ENCODE data around the gene WDR13. TPM values are rescaled to one million over a fixed set of nuclear protein-coding genes. Genes with fewer than 3 reads are reported as not detected.

The WDR13 gene
- total RNA-seq, 4 donors from 2014 or later = 50.5 to 86.6 (median 68.5) TPM

- intact Hi-C loops (cut with DNase I) = no loop called here
- peak overlapping the region; percentile 38 to 64 (median 50) for H3K27ac ChIP-seq
- 60% methylated on average over 1 of the region's 3 CpGs; no CpG with 5 or more reads in 1 of the 2 donors for WGBS, 2 donors
- peaks cover 3 to 54% (median 11%) of the 10 kb centered on the region in 3 donors for H3K4me1 ChIP-seq
- TF ChIP-seq POLR2A (IDR thresholded peaks at IDR 0.05) (no peak), CTCF (IDR thresholded peaks at IDR 0.05) (no peak)
- H3K4me3 ChIP-seq = no peak overlapping the region
- no peaks in the 10 kb centered on the region for H3K9me3 ChIP-seq
- H3K27me3 ChIP-seq = no peaks in the 10 kb centered on the region
- peaks cover 0 to 47% (median 12%) of the 10 kb centered on the region in 3 donors for H3K36me3 ChIP-seq
- no peak for DNase-seq
These were observed 18.0 kb upstream of the WDR13 start for GRCh38 chrX:48579259-48579658.

GRCh38 chrX:48580662-48581061 is 16.6 kb upstream of the WDR13 start:
- Histone ChIP-seq H3K9me3 (no peaks in the 10 kb centered on the region), H3K27ac (peak overlapping the region; percentile 30 to 64 (median 48)), H3K36me3 (peaks cover 0 to 41% (median 8%) of the 10 kb centered on the region in 3 donors), H3K27me3 (no peaks in the 10 kb centered on the region), H3K4me3 (no peak overlapping the region), H3K4me1 (peaks cover 3 to 46% (median 9%) of the 10 kb centered on the region in 3 donors)
- TF ChIP-seq POLR2A (IDR thresholded peaks at IDR 0.05) (no peak), CTCF (IDR thresholded peaks at IDR 0.05) (no peak)
- intact Hi-C loops (cut with DNase I) = no loop called here
- no peak for DNase-seq
- no CpG with 5 or more reads among the region's 1 CpG for WGBS, 2 donors

- DNase-seq = no peak
- 29 to 52% methylated on average over 2 of the region's 2 CpGs for WGBS, 2 donors
- Histone ChIP-seq H3K9me3 (no peaks in the 10 kb centered on the region), H3K4me3 (no peak overlapping the region), H3K27ac (no peak overlapping the region), H3K36me3 (peaks cover 0 to under 1% (median 0%) of the 10 kb centered on the region in 3 donors), H3K27me3 (no peaks in the 10 kb centered on the region), H3K4me1 (peaks cover 0 to 7% (median 0%) of the 10 kb centered on the region in 3 donors)
- no peak for TF ChIP-seq POLR2A (IDR thresholded peaks at IDR 0.05)
- no peak for TF ChIP-seq CTCF (IDR thresholded peaks at IDR 0.05)
- intact Hi-C loops (cut with DNase I) = no loop called here
These were observed 12.6 kb upstream of the WDR13 start for GRCh38 chrX:48584698-48585097.

GRCh38 chrX:48589482-48590162 is 7.7 kb upstream of the WDR13 start:
- TF ChIP-seq POLR2A (IDR thresholded peaks at IDR 0.05) (no peak), CTCF (IDR thresholded peaks at IDR 0.05) (no peak)
- Histone ChIP-seq H3K36me3 (no peaks in the 10 kb centered on the region), H3K27me3 (no peaks in the 10 kb centered on the region), H3K4me3 (no peak overlapping the region), H3K27ac (peak overlapping the region in 3 of 4 donors; percentile 56 to 73 (median 68)), H3K9me3 (no peaks in the 10 kb centered on the region), H3K4me1 (peaks cover 0 to 16% (median 0%) of the 10 kb centered on the region in 3 donors)
- 52 to 64% methylated on average over 4 to 13 of the region's 13 CpGs for WGBS, 2 donors
- no peak for DNase-seq
- intact Hi-C loops (cut with DNase I) = no loop called here

GRCh38 chrX:48590203-48591103 is 6.8 kb upstream of the WDR13 start:
- H3K27ac ChIP-seq = peak overlapping the region; percentile 54 to 73 (median 62)
- no peaks in the 10 kb centered on the region for H3K27me3 ChIP-seq
- H3K4me3 ChIP-seq = no peak overlapping the region
- H3K9me3 ChIP-seq = no peaks in the 10 kb centered on the region
- peaks cover 0 to 16% (median 0%) of the 10 kb centered on the region in 3 donors for H3K4me1 ChIP-seq
- no peak for DNase-seq
- intact Hi-C loops (cut with DNase I) = no loop called here
- TF ChIP-seq CTCF (IDR thresholded peaks at IDR 0.05) = no peak
- no peak for TF ChIP-seq POLR2A (IDR thresholded peaks at IDR 0.05)
- H3K36me3 ChIP-seq = no peaks in the 10 kb centered on the region
- 60 to 87% methylated on average over 1 to 17 of the region's 21 CpGs for WGBS, 2 donors
